ENCODE data around the gene NFIA.

Gene NFIA

DNA sequence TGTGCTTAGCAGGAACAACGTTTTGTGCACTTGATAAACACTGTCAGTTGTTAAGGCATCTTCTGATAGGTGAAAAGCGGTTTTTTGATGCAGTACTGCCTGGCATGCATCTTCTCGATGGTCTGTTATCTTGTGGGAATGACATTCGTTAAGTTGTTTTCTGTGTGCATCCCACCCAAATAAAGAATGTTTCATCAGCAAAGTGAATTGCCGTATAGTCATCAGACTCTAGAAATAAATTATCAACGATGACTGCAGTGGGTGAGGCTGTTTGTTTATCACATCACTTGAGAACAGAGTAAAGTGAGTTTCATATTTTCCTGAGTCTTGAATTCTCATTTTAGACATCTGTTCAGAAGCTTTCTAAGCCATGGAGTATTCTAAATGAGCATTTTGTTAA, 34.1 kb downstream of the NFIA start:
- TF ChIP-seq EGR1 (IDR thresholded peaks at IDR 0.05), result no peak
- TF ChIP-seq TAF1 (IDR thresholded peaks at IDR 0.05; ENCODE audit: low read depth), result no peak
- TF ChIP-seq EP300 (IDR thresholded peaks at IDR 0.05; ENCODE audit: borderline replicate concordance), result no peak
- no peak for TF ChIP-seq NFIC (IDR thresholded peaks at IDR 0.05)
- no peak for TF ChIP-seq MAX (IDR thresholded peaks at IDR 0.05)
- TF ChIP-seq RAD21 (IDR thresholded peaks at IDR 0.05; ENCODE audit: low read depth), result no peak
- no peak for TF ChIP-seq TEAD4 (IDR thresholded peaks at IDR 0.05)
- TF ChIP-seq, protein P1, sequence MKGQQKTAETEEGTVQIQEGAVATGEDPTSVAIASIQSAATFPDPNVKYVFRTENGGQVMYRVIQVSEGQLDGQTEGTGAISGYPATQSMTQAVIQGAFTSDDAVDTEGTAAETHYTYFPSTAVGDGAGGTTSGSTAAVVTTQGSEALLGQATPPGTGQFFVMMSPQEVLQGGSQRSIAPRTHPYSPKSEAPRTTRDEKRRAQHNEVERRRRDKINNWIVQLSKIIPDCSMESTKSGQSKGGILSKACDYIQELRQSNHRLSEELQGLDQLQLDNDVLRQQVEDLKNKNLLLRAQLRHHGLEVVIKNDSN (IDR thresholded peaks at IDR 0.05), result no peak
- no peak for TF ChIP-seq REST (IDR thresholded peaks at IDR 0.05; ENCODE audit: low read depth)
- no peak for TF ChIP-seq YY1 (IDR thresholded peaks at IDR 0.05; ENCODE audit: low read depth)
- TF ChIP-seq FOXM1 (IDR thresholded peaks at IDR 0.05; ENCODE audit: borderline replicate concordance, low read depth), result no peak
- TF ChIP-seq TCF12 (IDR thresholded peaks at IDR 0.05; ENCODE audit: low read depth), result no peak
- TF ChIP-seq CREB1 (IDR thresholded peaks at IDR 0.05; ENCODE audit: low read depth), result no peak
- TF ChIP-seq CEBPB (IDR thresholded peaks at IDR 0.05), result no peak

GRCh38 chr1:61117283-61117682, 34.9 kb downstream of the NFIA start:
- TF ChIP-seq EP300 (IDR thresholded peaks at IDR 0.05; ENCODE audit: borderline replicate concordance), result no peak
- no peak for TF ChIP-seq CREB1 (IDR thresholded peaks at IDR 0.05; ENCODE audit: low read depth)
- TF ChIP-seq REST (IDR thresholded peaks at IDR 0.05; ENCODE audit: low read depth), result no peak
- TF ChIP-seq, protein P1 (IDR thresholded peaks at IDR 0.05), result no peak
- no peak for TF ChIP-seq MAX (IDR thresholded peaks at IDR 0.05)

DNA sequence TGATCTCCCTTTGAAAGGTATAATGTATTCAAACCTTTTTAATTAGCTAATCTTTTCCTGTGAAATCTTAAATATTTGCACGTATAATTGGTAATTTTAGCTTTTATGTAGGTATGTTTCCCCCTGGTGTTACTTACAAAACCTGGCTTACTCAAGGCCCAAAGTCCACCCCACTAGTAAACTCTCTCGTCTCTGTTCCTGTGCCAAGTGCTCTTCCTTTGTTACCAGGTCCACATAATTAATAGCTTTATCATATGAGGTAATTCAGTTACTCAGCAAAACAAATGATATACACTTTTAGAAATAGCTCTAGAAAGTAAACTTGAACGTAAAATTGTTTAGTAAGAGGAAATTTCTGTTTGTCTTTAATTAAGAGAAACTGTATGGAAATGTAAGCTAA, 36.7 kb downstream of the NFIA start:
- TF ChIP-seq CREB1 (IDR thresholded peaks at IDR 0.05; ENCODE audit: low read depth) (no peak), REST (IDR thresholded peaks at IDR 0.05; ENCODE audit: low read depth) (no peak), ZBTB7A (IDR thresholded peaks at IDR 0.05; ENCODE audit: low read depth) (no peak), TCF12 (IDR thresholded peaks at IDR 0.05; ENCODE audit: low read depth) (no peak)

GRCh38 chr1:61120246-61120840, 38.0 kb downstream of the NFIA start:
- no peak for TF ChIP-seq NFIC (IDR thresholded peaks at IDR 0.05)
- no peak for TF ChIP-seq TEAD4 (IDR thresholded peaks at IDR 0.05)
- no peak for TF ChIP-seq REST (IDR thresholded peaks at IDR 0.05; ENCODE audit: low read depth)
- TF ChIP-seq EP300 (IDR thresholded peaks at IDR 0.05; ENCODE audit: borderline replicate concordance), result no peak
- no peak for TF ChIP-seq TAF1 (IDR thresholded peaks at IDR 0.05; ENCODE audit: low read depth)
- no peak for TF ChIP-seq FOXM1 (IDR thresholded peaks at IDR 0.05; ENCODE audit: borderline replicate concordance, low read depth)
- no peak for TF ChIP-seq TCF12 (IDR thresholded peaks at IDR 0.05; ENCODE audit: low read depth)
- no peak for TF ChIP-seq YY1 (IDR thresholded peaks at IDR 0.05; ENCODE audit: low read depth)
- TF ChIP-seq CEBPB (IDR thresholded peaks at IDR 0.05), result no peak
- no peak for TF ChIP-seq ZBTB7A (IDR thresholded peaks at IDR 0.05; ENCODE audit: low read depth)
- no peak for TF ChIP-seq CREB1 (IDR thresholded peaks at IDR 0.05; ENCODE audit: low read depth)
- TF ChIP-seq, protein P1 (IDR thresholded peaks at IDR 0.05), result no peak
- TF ChIP-seq RAD21 (IDR thresholded peaks at IDR 0.05; ENCODE audit: low read depth), result no peak
- no peak for TF ChIP-seq MAX (IDR thresholded peaks at IDR 0.05)
- TF ChIP-seq EGR1 (IDR thresholded peaks at IDR 0.05), result no peak

Measured in Ishikawa (cell line).